Prostate gland (tissue), 2 donors: ENCODE measurements around the gene TMEM30A.

Source experiments
- CTCF ChIP-seq, 4 experiments: fragments of 200-600 bp in 2 of 4; fragments of 450-650 bp in 2 of 4; sonication (generic) in 2 of 4; IDR thresholded peaks; 1 replicate in 3 of 4; 2 replicates in 1 of 4; pipeline ENCODE4 v1.5.1; 2016 to 2019; ENCODE audit warnings: antibody characterized with exemption in 4 of 4, mild to moderate bottlenecking in 2 of 4, moderate library complexity in 2 of 4
- POLR2AphosphoS5 ChIP-seq: sonication (generic); formaldehyde crosslinking; IDR thresholded peaks from one replicate; pipeline ENCODE4 v1.6.1; 2017; ENCODE audit warnings: antibody characterized with exemption

- TF ChIP-seq POLR2AphosphoS5 (no peak), CTCF (IDR thresholded peaks at IDR 0.05) (no peak)
Observed at GRCh38 chr6:75263401-75263750, 21.2 kb downstream of the TMEM30A start.
